Measurements from ENCODE around the gene OR6Q1.

OR6Q1 gene

GRCh38 chr11:58060939-58061672 lies 30.4 kb downstream of the OR6Q1 start:
- Histone ChIP-seq H3K4me2 (ENCODE audit: low read depth, low read length, poor library complexity, severe bottlenecking) (no peak overlapping the region), H3K79me2 (ENCODE audit: insufficient read depth, low read length) (no peaks in the 10 kb centered on the region), H3K27me3 (ENCODE audit: insufficient read depth, low read length, poor library complexity, severe bottlenecking) (no peaks in the 10 kb centered on the region), H2AFZ (ENCODE audit: low read length) (no peak overlapping the region), H3K4me3 (ENCODE audit: low read length, poor library complexity, severe bottlenecking) (no peak overlapping the region), H3K36me3 (ENCODE audit: insufficient read depth, low read length) (no peaks in the 10 kb centered on the region), H3K9ac (ENCODE audit: low read depth, low read length, poor library complexity, severe bottlenecking) (no peak overlapping the region), H3K9me2 (replicated peaks; ENCODE audit: low read depth, low read length) (no peaks in the 10 kb centered on the region), H3K9me3 (ENCODE audit: insufficient read depth, low read depth, low read length) (no peaks in the 10 kb centered on the region), H3F3A (ENCODE audit: low read depth) (no peaks in the 10 kb centered on the region), H4K20me1 (ENCODE audit: insufficient read depth, low read length, poor library complexity, severe bottlenecking) (no peaks in the 10 kb centered on the region), H3K4me1 (ENCODE audit: insufficient read depth, low read length, poor library complexity, severe bottlenecking) (peaks cover 6% of the 10 kb centered on the region)
- TF ChIP-seq EZH2phosphoT487 (IDR thresholded peaks at IDR 0.05; ENCODE audit: borderline replicate concordance) (no peak), CTCF (conservative IDR thresholded peaks at IDR 0.05; ENCODE audit: low read length) (no peak)

- Histone ChIP-seq H3F3A (ENCODE audit: low read depth) (no peaks in the 10 kb centered on the region), H3K4me2 (ENCODE audit: low read depth, low read length, poor library complexity, severe bottlenecking) (no peak overlapping the region)
- TF ChIP-seq EZH2phosphoT487 (IDR thresholded peaks at IDR 0.05; ENCODE audit: borderline replicate concordance): no peak
- TF ChIP-seq CTCF (conservative IDR thresholded peaks at IDR 0.05; ENCODE audit: low read length): no peak
These were observed 31.1 kb downstream of the OR6Q1 start for GRCh38 chr11:58061813-58062212.

GRCh38 chr11:58067685-58068084 lies 36.9 kb downstream of the OR6Q1 start:
- no peak overlapping the region for H2AFZ ChIP-seq (ENCODE audit: low read length)
- no peaks in the 10 kb centered on the region for H4K20me1 ChIP-seq (ENCODE audit: insufficient read depth, low read length, poor library complexity, severe bottlenecking)
- H3K4me3 ChIP-seq (ENCODE audit: low read length, poor library complexity, severe bottlenecking): no peak overlapping the region
- H3K27me3 ChIP-seq (ENCODE audit: insufficient read depth, low read length, poor library complexity, severe bottlenecking): no peaks in the 10 kb centered on the region
- H3K4me2 ChIP-seq (ENCODE audit: low read depth, low read length, poor library complexity, severe bottlenecking): no peak overlapping the region
- H3K36me3 ChIP-seq (ENCODE audit: insufficient read depth, low read length): no peaks in the 10 kb centered on the region
- H3K9ac ChIP-seq (ENCODE audit: low read depth, low read length, poor library complexity, severe bottlenecking): no peak overlapping the region
- H3K79me2 ChIP-seq (ENCODE audit: insufficient read depth, low read length): no peaks in the 10 kb centered on the region
- TF ChIP-seq CTCF (conservative IDR thresholded peaks at IDR 0.05; ENCODE audit: low read length): no peak
- no peak for TF ChIP-seq EZH2phosphoT487 (IDR thresholded peaks at IDR 0.05; ENCODE audit: borderline replicate concordance)
- H3F3A ChIP-seq (ENCODE audit: low read depth): no peaks in the 10 kb centered on the region
- H3K4me1 ChIP-seq (ENCODE audit: insufficient read depth, low read length, poor library complexity, severe bottlenecking): peaks cover 18% of the 10 kb centered on the region
- H3K9me3 ChIP-seq (ENCODE audit: insufficient read depth, low read depth, low read length): no peaks in the 10 kb centered on the region
- no peaks in the 10 kb centered on the region for H3K9me2 ChIP-seq (replicated peaks; ENCODE audit: low read depth, low read length)

More at GRCh38 chr11:58061813-58062212, 31.1 kb downstream of the OR6Q1 start:
- H4K20me1 ChIP-seq (ENCODE audit: insufficient read depth, low read length, poor library complexity, severe bottlenecking): no peaks in the 10 kb centered on the region
- H3K9ac ChIP-seq (ENCODE audit: low read depth, low read length, poor library complexity, severe bottlenecking): no peak overlapping the region
- no peak overlapping the region for H2AFZ ChIP-seq (ENCODE audit: low read length)
- no peaks in the 10 kb centered on the region for H3K9me3 ChIP-seq (ENCODE audit: insufficient read depth, low read depth, low read length)
- no peaks in the 10 kb centered on the region for H3K79me2 ChIP-seq (ENCODE audit: insufficient read depth, low read length)
- no peaks in the 10 kb centered on the region for H3K9me2 ChIP-seq (replicated peaks; ENCODE audit: low read depth, low read length)
- H3K27me3 ChIP-seq (ENCODE audit: insufficient read depth, low read length, poor library complexity, severe bottlenecking): no peaks in the 10 kb centered on the region
- no peaks in the 10 kb centered on the region for H3K36me3 ChIP-seq (ENCODE audit: insufficient read depth, low read length)
- H3K4me1 ChIP-seq (ENCODE audit: insufficient read depth, low read length, poor library complexity, severe bottlenecking): peaks cover 10% of the 10 kb centered on the region
- H3K4me3 ChIP-seq (ENCODE audit: low read length, poor library complexity, severe bottlenecking): no peak overlapping the region

All from Loucy (cell line).